ENCODE results near the gene SMIM44. TPM values are rescaled to one million over a fixed set of nuclear protein-coding genes. Genes with fewer than 3 reads are reported as not detected.

Gene SMIM44
- total RNA-seq, 5 donors from 2014 or later (not counting 1 experiment from before 2014, with no cell fraction given): not detected

DNA sequence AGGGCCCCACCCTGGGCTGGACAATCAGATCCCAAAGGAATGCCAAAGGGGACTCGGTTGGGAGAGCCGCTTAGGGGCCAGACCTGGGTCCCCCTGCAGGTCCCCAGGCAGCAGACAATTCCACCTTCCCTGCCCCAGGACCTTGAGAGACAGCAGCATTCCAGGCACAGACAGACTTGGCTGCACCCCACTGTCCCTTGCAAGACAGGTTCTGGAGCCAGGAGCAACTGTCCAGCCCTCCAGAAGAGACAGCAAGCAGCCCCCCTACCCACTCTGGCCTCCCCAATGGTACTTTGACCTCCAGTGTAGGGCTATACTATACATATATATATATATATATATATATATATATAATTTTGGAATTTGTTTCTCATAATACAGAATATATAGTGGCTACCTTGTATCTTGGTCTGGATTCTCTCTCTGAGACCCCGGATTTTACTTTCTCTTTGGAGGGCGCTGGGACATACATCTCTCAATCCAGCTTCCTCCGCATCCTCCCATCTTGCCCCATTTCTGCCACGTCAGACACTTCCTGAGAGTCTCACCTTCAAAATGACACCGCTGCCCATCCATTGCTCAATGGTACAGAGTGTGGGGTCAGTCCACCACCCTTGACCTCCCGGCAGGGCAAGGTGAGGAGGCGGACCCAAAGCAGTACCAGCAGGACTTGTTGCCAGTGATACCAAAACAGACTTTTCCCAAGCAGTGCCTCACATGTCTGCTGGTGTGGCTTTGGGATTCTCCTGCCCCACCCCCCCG lies 15.6 kb downstream of the SMIM44 start:
- Mint-ChIP-seq H3K27ac (no peak overlapping the region), H3K4me1 (no peaks in the 10 kb centered on the region), H3K36me3 (peaks cover 3% of the 10 kb centered on the region), H3K4me3 (no peak overlapping the region), H3K9me3 (no peaks in the 10 kb centered on the region), H3K27me3 (no peaks in the 10 kb centered on the region)
- H3K27me3 ChIP-seq (replicated peaks in 1 of 2; ENCODE audit: control insufficient read depth in 2 of 2, extremely low read depth in 1 of 2, insufficient read depth in 2 of 2, low read length in 1 of 2): peaks cover 0 to 11% of the 10 kb centered on the region in 2 experiments
- no peak for ATAC-seq (replicated peaks in 1 of 4)
- no peaks in the 10 kb centered on the region for H3K4me1 ChIP-seq (ENCODE audit: control insufficient read depth in 1 of 2, extremely low read depth in 1 of 2, insufficient read depth in 2 of 2, low read length in 2 of 2)
- ChIA-PET CTCF (interaction anchor here in 1 of 2 donors (0.6 kb wide), 1 partner anchor 1094 kb away, joined by 4 read pairs; no protein-coding TSS in a partner anchor), POLR2A (no interaction called here)
- H3K27ac ChIP-seq (ENCODE audit: low read length): no peak overlapping the region
- 95% methylated on average over 5 of the region's 10 CpGs for WGBS (ENCODE audit: insufficient coverage)
- no peak for DNase-seq
- no peaks in the 10 kb centered on the region for H3K36me3 ChIP-seq (ENCODE audit: control insufficient read depth in 2 of 2, extremely low read depth in 1 of 2, insufficient read depth in 1 of 2, low read length in 1 of 2)
- H3K4me3 ChIP-seq (ENCODE audit: control insufficient read depth in 1 of 2, extremely low read depth in 1 of 2, low read length in 1 of 2): no peak overlapping the region
- no peaks in the 10 kb centered on the region for H3K9me3 ChIP-seq

DNA sequence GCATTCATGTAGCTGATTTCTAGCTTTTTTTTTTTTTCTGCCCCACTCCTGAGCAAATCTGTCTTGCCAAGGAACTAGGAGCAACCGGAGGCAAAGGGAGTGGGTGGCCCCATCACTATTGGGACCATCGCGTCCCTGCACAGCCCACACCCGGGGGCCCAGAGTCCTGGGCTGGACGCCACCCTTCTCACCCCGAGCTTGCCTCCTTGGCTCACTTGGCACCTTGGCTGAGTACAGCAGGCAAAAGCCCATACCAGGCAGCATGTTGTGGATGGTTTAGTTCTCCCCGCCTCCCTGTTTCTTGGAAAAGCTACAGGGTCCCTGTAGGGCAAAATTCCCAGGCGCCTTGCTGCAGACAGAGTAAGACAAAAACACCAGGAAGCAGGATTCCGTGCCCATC lies 16.6 kb downstream of the SMIM44 start:
- WGBS (ENCODE audit: insufficient coverage): 89% methylated on average over 7 of the region's 9 CpGs
- Histone ChIP-seq H3K27ac (ENCODE audit: low read length) (no peak overlapping the region), H3K4me1 (ENCODE audit: control insufficient read depth in 1 of 2, extremely low read depth in 1 of 2, insufficient read depth in 2 of 2, low read length in 2 of 2) (no peaks in the 10 kb centered on the region), H3K27me3 (replicated peaks in 1 of 2; ENCODE audit: control insufficient read depth in 2 of 2, extremely low read depth in 1 of 2, insufficient read depth in 2 of 2, low read length in 1 of 2) (peaks cover 0 to 1% of the 10 kb centered on the region in 2 experiments), H3K9me3 (no peaks in the 10 kb centered on the region), H3K4me3 (ENCODE audit: control insufficient read depth in 1 of 2, extremely low read depth in 1 of 2, low read length in 1 of 2) (no peak overlapping the region), H3K36me3 (ENCODE audit: control insufficient read depth in 2 of 2, extremely low read depth in 1 of 2, insufficient read depth in 1 of 2, low read length in 1 of 2) (no peaks in the 10 kb centered on the region)
- Mint-ChIP-seq H3K36me3 (peaks cover 4% of the 10 kb centered on the region), H3K27me3 (no peaks in the 10 kb centered on the region), H3K4me1 (no peaks in the 10 kb centered on the region), H3K27ac (no peak overlapping the region), H3K4me3 (no peak overlapping the region), H3K9me3 (no peaks in the 10 kb centered on the region)
- ATAC-seq (replicated peaks in 1 of 4) (no peak), DNase-seq (no peak)
- POLR2A ChIA-PET: interaction anchor here in 1 of 2 donors (0.6 kb wide), 1 partner anchor 50 kb away, joined by 4 read pairs; no protein-coding TSS in a partner anchor
- CTCF ChIA-PET: interaction anchor here in 1 of 2 donors (0.7 kb wide), 1 partner anchor 1653 kb away, joined by 3 read pairs; no protein-coding TSS in a partner anchor

DNA sequence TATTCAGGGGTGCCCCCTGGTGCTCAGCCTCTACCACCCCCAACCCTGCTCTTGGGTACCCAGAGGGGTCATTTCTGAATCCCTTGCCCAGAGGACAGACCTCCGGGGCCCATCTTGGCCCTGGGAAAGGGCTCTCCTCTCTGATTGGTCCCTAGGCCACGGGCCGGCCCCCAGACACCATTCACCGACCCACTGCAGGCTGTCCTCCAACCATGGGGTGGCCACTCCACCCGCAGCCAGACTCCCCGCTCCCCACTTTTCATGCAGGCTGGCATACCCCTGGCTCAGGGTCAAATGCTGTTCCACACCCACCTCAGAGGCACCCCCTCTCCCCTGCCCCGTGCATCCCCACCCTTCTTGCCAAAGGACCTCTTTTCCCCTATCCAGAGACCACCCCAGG lies 17.7 kb downstream of the SMIM44 start:
- Histone ChIP-seq H3K27ac (ENCODE audit: low read length) (no peak overlapping the region), H3K4me1 (ENCODE audit: control insufficient read depth in 1 of 2, extremely low read depth in 1 of 2, insufficient read depth in 2 of 2, low read length in 2 of 2) (no peaks in the 10 kb centered on the region), H3K4me3 (ENCODE audit: control insufficient read depth in 1 of 2, extremely low read depth in 1 of 2, low read length in 1 of 2) (no peak overlapping the region), H3K9me3 (no peaks in the 10 kb centered on the region), H3K36me3 (ENCODE audit: control insufficient read depth in 2 of 2, extremely low read depth in 1 of 2, insufficient read depth in 1 of 2, low read length in 1 of 2) (no peaks in the 10 kb centered on the region), H3K27me3 (replicated peaks in 1 of 2; ENCODE audit: control insufficient read depth in 2 of 2, extremely low read depth in 1 of 2, insufficient read depth in 2 of 2, low read length in 1 of 2) (no peaks in the 10 kb centered on the region)
- POLR2A ChIA-PET: no interaction called here
- no peaks in the 10 kb centered on the region for H3K4me1 Mint-ChIP-seq
- H3K36me3 Mint-ChIP-seq: peaks cover 4% of the 10 kb centered on the region
- no peak overlapping the region for H3K27ac Mint-ChIP-seq
- CTCF ChIA-PET: no interaction called here
- H3K4me3 Mint-ChIP-seq: no peak overlapping the region
- no peak for DNase-seq
- ATAC-seq (replicated peaks in 1 of 4): no peak
- WGBS (ENCODE audit: insufficient coverage): 93% methylated on average over 6 of the region's 7 CpGs
- no peaks in the 10 kb centered on the region for H3K27me3 Mint-ChIP-seq
- no peaks in the 10 kb centered on the region for H3K9me3 Mint-ChIP-seq

DNA sequence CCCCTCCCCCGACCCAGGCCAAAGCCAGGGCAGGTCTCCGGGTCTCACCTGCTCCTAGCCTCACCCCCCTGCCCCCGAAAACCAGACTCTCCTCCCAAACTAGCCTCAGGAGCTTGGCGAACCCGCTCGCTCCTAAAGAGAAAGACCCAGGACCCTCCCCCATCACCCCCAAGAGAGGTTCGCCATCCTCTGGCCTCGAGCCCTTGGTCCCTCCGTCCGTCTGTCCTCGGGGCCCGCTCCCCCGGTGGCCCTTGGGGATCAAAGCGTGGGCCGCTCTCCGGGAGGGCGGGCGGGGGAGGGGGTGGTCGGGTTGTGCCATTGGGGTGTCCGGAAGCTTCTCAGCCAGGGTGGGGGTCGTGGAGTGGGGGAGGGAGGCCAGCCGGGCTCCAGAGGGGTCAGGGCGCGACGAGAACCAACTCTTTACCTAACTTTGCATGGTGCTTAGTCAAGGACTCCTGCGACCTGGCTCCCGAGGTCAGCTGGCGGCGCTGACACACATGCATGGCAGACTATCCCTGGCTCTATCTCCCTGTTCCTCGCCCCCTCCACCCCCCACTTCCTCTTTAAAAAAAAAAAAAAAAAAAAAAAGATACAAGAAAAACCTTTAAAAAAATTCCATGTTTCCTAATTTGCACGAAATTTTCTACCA lies 18.5 kb downstream of the SMIM44 start:
- Mint-ChIP-seq H3K9me3 (no peaks in the 10 kb centered on the region), H3K36me3 (peaks cover 4% of the 10 kb centered on the region), H3K4me1 (no peaks in the 10 kb centered on the region), H3K27ac (no peak overlapping the region), H3K27me3 (no peaks in the 10 kb centered on the region), H3K4me3 (no peak overlapping the region)
- H3K9me3 ChIP-seq: no peaks in the 10 kb centered on the region
- CTCF ChIA-PET: interaction anchor here (0.6 to 0.7 kb wide), 2 partner anchors 24 to 174 kb away, joined by 3 to 4 read pairs; no protein-coding TSS in a partner anchor
- no peaks in the 10 kb centered on the region for H3K36me3 ChIP-seq (ENCODE audit: control insufficient read depth in 2 of 2, extremely low read depth in 1 of 2, insufficient read depth in 1 of 2, low read length in 1 of 2)
- ATAC-seq (replicated peaks in 1 of 4): no peak
- H3K4me1 ChIP-seq (ENCODE audit: control insufficient read depth in 1 of 2, extremely low read depth in 1 of 2, insufficient read depth in 2 of 2, low read length in 2 of 2): no peaks in the 10 kb centered on the region
- POLR2A ChIA-PET: interaction anchor here in 1 of 2 donors (0.6 kb wide), 1 partner anchor 222 kb away, joined by 6 read pairs; no protein-coding TSS in a partner anchor
- H3K27me3 ChIP-seq (replicated peaks in 1 of 2; ENCODE audit: control insufficient read depth in 2 of 2, extremely low read depth in 1 of 2, insufficient read depth in 2 of 2, low read length in 1 of 2): no peaks in the 10 kb centered on the region
- no peak overlapping the region for H3K4me3 ChIP-seq (ENCODE audit: control insufficient read depth in 1 of 2, extremely low read depth in 1 of 2, low read length in 1 of 2)
- 93% methylated on average over 8 of the region's 31 CpGs for WGBS (ENCODE audit: insufficient coverage)
- no peak overlapping the region for H3K27ac ChIP-seq (ENCODE audit: low read length)
- DNase-seq: no peak

DNA sequence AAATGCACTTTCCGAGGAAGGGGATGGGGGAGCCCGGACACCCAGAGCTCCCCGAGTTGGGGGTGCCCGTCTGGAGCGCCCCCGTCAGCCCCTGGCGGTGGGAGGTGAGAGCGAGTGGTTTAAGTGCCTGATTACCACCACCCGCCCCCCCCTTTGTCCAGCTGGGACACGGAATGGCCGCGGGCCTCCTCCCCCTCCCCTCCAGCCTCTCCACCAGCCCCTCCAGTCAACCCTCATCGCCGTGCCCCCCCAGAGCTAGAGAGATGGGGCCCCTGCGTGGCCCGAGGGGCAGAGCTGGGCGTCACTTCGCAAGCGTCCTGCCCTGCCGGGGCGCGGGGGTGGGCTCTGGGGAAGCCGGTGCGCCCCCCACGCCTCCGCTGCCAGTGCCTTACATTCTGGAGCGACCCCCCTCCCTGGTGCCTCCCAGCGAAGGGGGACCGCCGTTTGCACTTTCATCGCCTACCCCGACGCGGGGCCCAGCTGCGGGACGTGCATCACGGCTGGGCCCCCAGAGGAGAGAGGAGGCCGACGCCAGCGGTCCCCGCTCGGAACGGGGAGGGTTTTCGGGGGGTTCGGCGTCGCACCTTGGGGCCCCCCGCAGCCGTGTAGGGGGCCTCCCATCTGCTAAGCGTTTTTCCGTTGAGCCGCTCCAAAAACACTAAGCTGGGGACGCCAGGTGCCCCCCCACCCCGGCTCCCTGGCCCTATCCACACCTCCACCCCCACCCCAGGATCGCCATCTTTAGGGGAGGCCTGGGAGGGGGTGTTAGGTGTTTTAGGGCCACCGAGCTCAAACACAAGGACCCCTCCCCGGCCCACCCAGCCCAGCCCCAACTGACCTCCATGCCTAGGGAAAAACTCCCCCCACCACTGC lies 19.3 kb downstream of the SMIM44 start:
- Mint-ChIP-seq H3K36me3 (peaks cover 4% of the 10 kb centered on the region), H3K9me3 (no peaks in the 10 kb centered on the region), H3K27me3 (no peaks in the 10 kb centered on the region), H3K27ac (no peak overlapping the region), H3K4me3 (no peak overlapping the region), H3K4me1 (no peaks in the 10 kb centered on the region)
- Histone ChIP-seq H3K27ac (ENCODE audit: low read length) (no peak overlapping the region), H3K9me3 (no peaks in the 10 kb centered on the region), H3K4me1 (ENCODE audit: control insufficient read depth in 1 of 2, extremely low read depth in 1 of 2, insufficient read depth in 2 of 2, low read length in 2 of 2) (no peaks in the 10 kb centered on the region), H3K27me3 (replicated peaks in 1 of 2; ENCODE audit: control insufficient read depth in 2 of 2, extremely low read depth in 1 of 2, insufficient read depth in 2 of 2, low read length in 1 of 2) (no peaks in the 10 kb centered on the region), H3K36me3 (ENCODE audit: control insufficient read depth in 2 of 2, extremely low read depth in 1 of 2, insufficient read depth in 1 of 2, low read length in 1 of 2) (no peaks in the 10 kb centered on the region), H3K4me3 (ENCODE audit: control insufficient read depth in 1 of 2, extremely low read depth in 1 of 2, low read length in 1 of 2) (no peak overlapping the region)
- no peak for DNase-seq
- ChIA-PET POLR2A (interaction anchor here in 1 of 2 donors (0.6 kb wide), 1 partner anchor 221 kb away, joined by 6 read pairs; no protein-coding TSS in a partner anchor), CTCF (interaction anchor here in 1 of 2 donors (0.6 kb wide), 1 partner anchor 23 kb away, joined by 4 read pairs; no protein-coding TSS in a partner anchor)
- no peak for ATAC-seq (replicated peaks in 1 of 4)
- WGBS (ENCODE audit: insufficient coverage): 94% methylated on average over 32 of the region's 57 CpGs
